Tibial artery (tissue), 4 donors: ENCODE results near the gene TUBB6.

ENCODE experiments used
- DNase-seq, 2 donors: peaks; one replicate each; pipeline ENCODE4 v3.0.0-alpha.2; 2019
- H3K27ac ChIP-seq, 2 donors: fragments of 200-600 bp; sonication (generic) in 1 of 2; 1 replicate in 1 of 2; 2 replicates in 1 of 2; pipeline ENCODE4 v1.5.1; 2018 to 2019; ENCODE audit warnings: mild to moderate bottlenecking in 1 of 2
- H3K27me3 ChIP-seq, 2 donors: fragments of 200-600 bp; sonication (generic) in 1 of 2; one replicate each; pipeline versions ENCODE4 v1.5.1 to v1.6.0; 2016 to 2019
- H3K36me3 ChIP-seq, 3 donors: fragments of 200-600 bp; sonication (generic) in 2 of 3; one replicate each; pipeline ENCODE4 v1.5.1; 2016 to 2019; ENCODE audit warnings: mild to moderate bottlenecking in 2 of 3
- H3K4me1 ChIP-seq, 4 donors: fragments of 200-600 bp; sonication (generic) in 2 of 4; 1 replicate in 3 of 4; 2 replicates in 1 of 4; pipeline ENCODE4 v1.5.1; 2016 to 2019
- H3K4me3 ChIP-seq, 2 donors: fragments of 200-600 bp; sonication (generic) in 1 of 2; 1 replicate in 1 of 2; 2 replicates in 1 of 2; pipeline ENCODE4 v1.5.1; 2018 to 2019; ENCODE audit warnings: mild to moderate bottlenecking in 2 of 2
- H3K9me3 ChIP-seq, 3 donors: fragments of 200-600 bp; sonication (generic) in 1 of 3; one replicate each; pipeline ENCODE4 v1.5.1; 2016 to 2019
- intact Hi-C: fragments of 100-400 bp; cut with DNase I; formaldehyde crosslinking; loops from one replicate; pipeline ENCODE4 v1.15.0; 2023; ENCODE audit warnings: low total_unique reads
- TF ChIP-seq, protein P1 (sequence below), 2 experiments: fragments of 200-600 bp in 1 of 2; fragments of 450-650 bp in 1 of 2; IDR thresholded peaks; one replicate each; pipeline ENCODE4 v1.5.1; 2017 to 2019; ENCODE audit warnings: antibody characterized with exemption in 2 of 2, mild to moderate bottlenecking in 1 of 2, moderate library complexity in 1 of 2

TUBB6 gene

DNA sequence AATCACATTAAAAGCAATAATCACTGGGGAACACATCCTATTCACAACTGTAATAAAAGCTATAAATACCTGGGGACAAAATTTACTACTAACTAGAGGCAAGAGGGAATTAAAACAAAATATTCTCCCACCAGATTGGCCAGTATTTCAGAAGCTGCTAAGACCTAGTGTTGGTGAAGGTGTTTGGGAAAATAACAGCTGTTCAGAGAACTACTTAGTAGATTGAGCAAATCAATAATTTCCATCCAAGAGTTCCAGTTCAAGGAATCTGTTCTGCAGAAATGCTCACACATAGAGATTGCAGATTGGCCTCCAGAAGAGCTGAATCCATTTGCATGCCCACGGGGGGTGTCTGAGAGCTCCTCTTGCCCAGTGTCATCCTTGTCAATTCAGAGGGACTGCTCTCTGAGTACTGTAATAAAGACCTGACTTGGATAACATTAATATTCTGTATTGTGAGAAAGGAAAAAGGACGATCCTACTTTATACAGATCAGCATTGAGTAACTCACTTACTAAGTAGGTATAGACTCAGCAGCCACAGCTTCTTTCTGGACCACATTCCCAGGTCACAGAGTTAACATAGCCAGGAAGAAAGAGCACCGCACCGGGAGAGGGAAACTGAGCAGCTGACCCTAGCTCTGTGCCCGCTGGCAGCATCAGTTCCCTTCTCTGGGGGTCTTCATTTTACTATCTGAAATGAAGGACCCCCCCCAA lies 5.6 kb downstream of the TUBB6 start:
- intact Hi-C loops = loop anchor here (10.0 kb wide), 1 partner anchor 61 kb away; the partner anchor contains the start of gene AFG3L2
- Histone ChIP-seq H3K27ac (peak overlapping the region; percentile 62 to 75), H3K9me3 (peaks cover 0 to 9% (median 0%) of the 10 kb centered on the region in 3 donors), H3K27me3 (no peaks in the 10 kb centered on the region), H3K4me3 (no peak overlapping the region), H3K36me3 (peaks cover 28 to 30% (median 28%) of the 10 kb centered on the region in 3 donors), H3K4me1 (peaks cover 0 to 81% (median 53%) of the 10 kb centered on the region in 4 donors)
- no peak for DNase-seq
- TF ChIP-seq, protein P1, sequence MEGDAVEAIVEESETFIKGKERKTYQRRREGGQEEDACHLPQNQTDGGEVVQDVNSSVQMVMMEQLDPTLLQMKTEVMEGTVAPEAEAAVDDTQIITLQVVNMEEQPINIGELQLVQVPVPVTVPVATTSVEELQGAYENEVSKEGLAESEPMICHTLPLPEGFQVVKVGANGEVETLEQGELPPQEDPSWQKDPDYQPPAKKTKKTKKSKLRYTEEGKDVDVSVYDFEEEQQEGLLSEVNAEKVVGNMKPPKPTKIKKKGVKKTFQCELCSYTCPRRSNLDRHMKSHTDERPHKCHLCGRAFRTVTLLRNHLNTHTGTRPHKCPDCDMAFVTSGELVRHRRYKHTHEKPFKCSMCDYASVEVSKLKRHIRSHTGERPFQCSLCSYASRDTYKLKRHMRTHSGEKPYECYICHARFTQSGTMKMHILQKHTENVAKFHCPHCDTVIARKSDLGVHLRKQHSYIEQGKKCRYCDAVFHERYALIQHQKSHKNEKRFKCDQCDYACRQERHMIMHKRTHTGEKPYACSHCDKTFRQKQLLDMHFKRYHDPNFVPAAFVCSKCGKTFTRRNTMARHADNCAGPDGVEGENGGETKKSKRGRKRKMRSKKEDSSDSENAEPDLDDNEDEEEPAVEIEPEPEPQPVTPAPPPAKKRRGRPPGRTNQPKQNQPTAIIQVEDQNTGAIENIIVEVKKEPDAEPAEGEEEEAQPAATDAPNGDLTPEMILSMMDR (IDR thresholded peaks at IDR 0.05) = no peak

DNA sequence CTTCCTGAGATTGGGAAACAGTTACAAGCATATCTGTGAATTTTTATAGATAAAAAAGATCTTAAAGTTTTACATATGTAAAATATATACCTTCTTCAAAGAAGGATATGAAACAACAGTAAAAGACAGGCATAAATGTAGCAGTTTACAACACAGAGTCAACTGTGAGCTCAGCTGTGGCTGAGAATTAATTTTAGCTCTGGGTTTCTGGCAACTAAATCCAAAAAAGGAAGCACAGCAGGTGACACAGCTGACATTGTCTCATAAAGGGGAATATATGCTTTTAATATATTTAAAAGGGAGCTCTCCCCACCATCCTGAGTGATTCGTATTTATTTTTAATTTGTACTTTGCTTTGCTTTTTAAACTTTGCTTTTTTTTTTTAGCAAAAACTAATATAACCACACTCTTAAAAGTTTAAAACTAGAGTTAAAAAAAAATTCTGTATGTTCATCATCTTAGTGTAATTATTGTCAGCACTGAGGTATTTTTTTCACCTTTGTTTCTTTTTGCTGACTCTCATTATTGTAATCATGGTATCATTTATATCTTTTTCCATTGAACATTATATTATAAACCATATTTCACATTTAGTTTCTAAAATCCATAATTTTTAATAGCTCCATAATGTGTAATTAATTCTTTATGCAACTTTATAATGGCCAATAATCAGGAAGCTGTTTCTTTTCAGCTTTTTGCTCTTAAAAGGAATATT lies 6.7 kb downstream of the TUBB6 start:
- intact Hi-C loops = loop anchor here (10.0 kb wide), 1 partner anchor 60 kb away; the partner anchor contains the start of gene AFG3L2
- Histone ChIP-seq H3K4me3 (no peak overlapping the region), H3K9me3 (peaks cover 0 to 9% (median 0%) of the 10 kb centered on the region in 3 donors), H3K27ac (peak overlapping the region; percentile 62 to 75), H3K36me3 (peaks cover 28 to 35% (median 28%) of the 10 kb centered on the region in 3 donors), H3K4me1 (peaks cover 0 to 74% (median 48%) of the 10 kb centered on the region in 4 donors), H3K27me3 (no peaks in the 10 kb centered on the region)
- DNase-seq = no peak
- TF ChIP-seq, protein P1 (IDR thresholded peaks at IDR 0.05) = no peak

DNA sequence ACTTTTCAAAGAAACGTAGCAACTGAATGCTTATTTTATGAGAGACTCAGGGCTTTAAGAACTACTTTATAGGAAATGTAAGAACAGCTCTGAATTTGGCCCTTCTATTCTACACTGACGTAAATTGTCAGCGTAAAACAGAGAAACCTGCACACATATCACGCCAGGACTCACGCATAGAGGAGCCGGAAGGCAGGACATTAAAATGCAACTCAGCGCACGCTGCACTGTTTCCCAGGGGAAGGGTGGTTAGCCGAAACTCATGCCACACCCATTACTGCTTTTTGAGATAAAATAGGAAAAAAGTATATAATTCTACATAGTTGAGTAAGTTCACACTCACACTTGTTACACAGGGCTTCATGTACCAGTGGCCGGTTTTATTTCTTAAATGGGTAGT lies 7.4 kb downstream of the TUBB6 start:
- peaks cover 0 to 9% (median 0%) of the 10 kb centered on the region in 3 donors for H3K9me3 ChIP-seq
- peak overlapping the region in 1 of 2 donors; percentile 0 for H3K4me3 ChIP-seq
- H3K4me1 ChIP-seq = peaks cover 0 to 72% (median 41%) of the 10 kb centered on the region in 4 donors
- intact Hi-C loops = loop anchor here (10.0 kb wide), 1 partner anchor 59 kb away; the partner anchor contains the start of gene AFG3L2
- DNase-seq = no peak
- TF ChIP-seq, protein P1 (IDR thresholded peaks at IDR 0.05) = no peak
- peaks cover 26 to 39% (median 28%) of the 10 kb centered on the region in 3 donors for H3K36me3 ChIP-seq
- peak overlapping the region; percentile 62 to 75 for H3K27ac ChIP-seq
- no peaks in the 10 kb centered on the region for H3K27me3 ChIP-seq

DNA sequence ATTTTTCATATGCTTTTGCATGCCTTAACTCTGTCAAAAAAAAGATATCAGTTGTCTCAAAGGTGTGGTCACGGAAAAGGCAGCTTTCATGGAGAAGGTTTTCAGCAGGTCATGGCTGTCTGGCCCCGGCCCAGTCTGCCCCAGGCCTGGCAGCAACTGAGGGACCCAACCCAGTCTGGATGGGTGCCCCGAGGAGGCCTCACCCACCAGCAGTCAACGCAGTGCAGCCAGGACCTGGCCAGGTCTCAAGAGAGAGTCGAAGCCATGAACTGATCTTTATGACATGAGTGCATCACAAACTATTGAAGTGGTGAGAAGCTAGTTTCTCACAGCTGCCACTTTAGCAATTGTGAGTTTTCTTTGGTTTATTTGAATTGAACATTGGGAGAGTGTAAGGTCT lies 7.9 kb downstream of the TUBB6 start:
- Histone ChIP-seq H3K9me3 (peaks cover 0 to 9% (median 0%) of the 10 kb centered on the region in 3 donors), H3K4me3 (peak overlapping the region in 1 of 2 donors; percentile 0), H3K27ac (peak overlapping the region; percentile 62 to 75), H3K27me3 (no peaks in the 10 kb centered on the region), H3K36me3 (peaks cover 22 to 43% (median 23%) of the 10 kb centered on the region in 3 donors), H3K4me1 (peaks cover 0 to 72% (median 39%) of the 10 kb centered on the region in 4 donors)
- intact Hi-C loops = loop anchor here (10.0 kb wide), 1 partner anchor 59 kb away; the partner anchor contains the start of gene AFG3L2
- TF ChIP-seq, protein P1 (IDR thresholded peaks at IDR 0.05) = no peak
- DNase-seq = peak in 1 of 2 donors; percentile 74

DNA sequence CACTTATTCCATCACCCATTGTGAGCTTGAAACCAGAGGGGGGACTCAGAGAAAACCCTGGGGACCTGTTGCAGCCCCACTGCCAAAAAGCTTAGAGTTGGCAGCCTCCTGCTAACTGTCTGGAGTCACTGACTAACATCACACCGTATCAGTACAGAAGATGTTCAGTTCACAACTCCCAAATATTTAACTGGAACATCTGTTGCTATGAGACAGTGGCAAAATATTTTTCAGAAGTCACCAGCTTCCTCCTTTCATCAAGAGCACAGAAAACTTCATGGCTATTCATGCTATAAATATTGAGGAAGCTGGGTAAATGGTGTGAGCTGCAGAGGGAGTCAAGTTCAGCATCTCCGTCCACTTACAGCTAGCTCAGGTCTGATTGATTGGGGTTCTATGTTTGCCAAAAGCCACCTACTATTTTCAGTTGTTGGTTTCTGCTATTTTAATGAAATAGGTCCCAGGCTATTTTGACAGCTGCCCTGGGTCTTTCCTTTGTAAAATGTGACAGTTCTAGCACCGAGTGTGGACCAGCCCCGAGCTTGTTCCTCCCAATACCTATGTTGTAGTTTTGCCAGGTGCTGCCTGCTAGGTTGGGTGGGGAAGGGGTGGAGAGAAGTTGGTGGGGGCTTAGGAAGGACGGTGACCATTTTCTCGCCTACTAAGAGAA lies 9.8 kb downstream of the TUBB6 start:
- H3K4me3 ChIP-seq = no peak overlapping the region
- intact Hi-C loops = loop anchor here (10.0 kb wide), 1 partner anchor 57 kb away; the partner anchor contains the start of gene AFG3L2
- DNase-seq = no peak
- peak overlapping the region; percentile 25 to 75 for H3K27ac ChIP-seq
- no peaks in the 10 kb centered on the region for H3K9me3 ChIP-seq
- H3K36me3 ChIP-seq = peaks cover 5 to 44% (median 11%) of the 10 kb centered on the region in 3 donors
- TF ChIP-seq, protein P1 (IDR thresholded peaks at IDR 0.05) = no peak
- peaks cover 0 to 76% (median 41%) of the 10 kb centered on the region in 4 donors for H3K4me1 ChIP-seq
- H3K27me3 ChIP-seq = no peaks in the 10 kb centered on the region
